NCI-H1092 (cell line): Measurements from ENCODE around the gene CEMIP2.

Experiments
- DNase-seq: peaks from one replicate; lab custom pipeline; 2025; lab: John Stamatoyannopoulos, UW

The CEMIP2 gene

GRCh38 chr9:71774920-71775319 lies 6.6 kb upstream of the CEMIP2 start:
- DNase-seq: no peak

GRCh38 chr9:71772726-71773125 lies 4.4 kb upstream of the CEMIP2 start:
- DNase-seq: no peak

GRCh38 chr9:71770170-71770569 lies 1.9 kb upstream of the CEMIP2 start:
- DNase-seq: no peak

- no peak for DNase-seq
These were observed 1.2 kb upstream of the CEMIP2 start for GRCh38 chr9:71769175-71770161.

- no peak for DNase-seq
These were observed 464 bp downstream of the CEMIP2 start for GRCh38 chr9:71767776-71768321.

- no peak for DNase-seq
These were observed 1.0 kb downstream of the CEMIP2 start for GRCh38 chr9:71767163-71767775.

- no peak for DNase-seq
These were observed 1.6 kb downstream of the CEMIP2 start for GRCh38 chr9:71766663-71767062.

GRCh38 chr9:71765693-71766092 lies 2.6 kb downstream of the CEMIP2 start:
- no peak for DNase-seq

GRCh38 chr9:71764891-71765290 lies 3.4 kb downstream of the CEMIP2 start:
- DNase-seq: no peak

GRCh38 chr9:71764463-71764862 lies 3.9 kb downstream of the CEMIP2 start:
- DNase-seq: no peak

- no peak for DNase-seq
These were observed 4.5 kb downstream of the CEMIP2 start for GRCh38 chr9:71763832-71764231.

GRCh38 chr9:71762900-71763653 lies 5.2 kb downstream of the CEMIP2 start:
- DNase-seq: no peak

GRCh38 chr9:71761938-71762353 lies 6.4 kb downstream of the CEMIP2 start:
- DNase-seq: no peak

GRCh38 chr9:71760901-71761300 lies 7.4 kb downstream of the CEMIP2 start:
- no peak for DNase-seq

GRCh38 chr9:71758785-71759184 lies 9.5 kb downstream of the CEMIP2 start:
- no peak for DNase-seq

- no peak for DNase-seq
These were observed 10.0 kb downstream of the CEMIP2 start for GRCh38 chr9:71758277-71758676.

GRCh38 chr9:71756753-71757152 lies 11.6 kb downstream of the CEMIP2 start:
- no peak for DNase-seq

GRCh38 chr9:71755869-71756268 lies 12.4 kb downstream of the CEMIP2 start:
- no peak for DNase-seq

- no peak for DNase-seq
These were observed 13.1 kb downstream of the CEMIP2 start for GRCh38 chr9:71755230-71755629.

GRCh38 chr9:71754151-71754550 lies 14.2 kb downstream of the CEMIP2 start:
- no peak for DNase-seq

- no peak for DNase-seq
These were observed 15.4 kb downstream of the CEMIP2 start for GRCh38 chr9:71752928-71753327.

- DNase-seq: no peak
These were observed 16.0 kb downstream of the CEMIP2 start for GRCh38 chr9:71752352-71752751.
